Stimulated activated CD8-positive, alpha-beta memory T cell treated with anti-CD3 and anti-CD28 coated beads, Interleukin-15, amount 100 ng/mL, for 24 hours (primary cell): ENCODE data around the gene TRMT2B.
A peak's percentile ranks its signal among the peaks of the same experiment; 100 is the strongest.
"Not testable (repeated sequence)": the region's sequence is repeated elsewhere in the genome, so short reads cannot be mapped to it uniquely, and the experiment has no call there.

Experiments used
- DNase-seq: peaks from one replicate; pipeline ENCODE4 v3.0.0-alpha.2; 2020; ENCODE audit warnings: low read depth

The TRMT2B gene, protein sequence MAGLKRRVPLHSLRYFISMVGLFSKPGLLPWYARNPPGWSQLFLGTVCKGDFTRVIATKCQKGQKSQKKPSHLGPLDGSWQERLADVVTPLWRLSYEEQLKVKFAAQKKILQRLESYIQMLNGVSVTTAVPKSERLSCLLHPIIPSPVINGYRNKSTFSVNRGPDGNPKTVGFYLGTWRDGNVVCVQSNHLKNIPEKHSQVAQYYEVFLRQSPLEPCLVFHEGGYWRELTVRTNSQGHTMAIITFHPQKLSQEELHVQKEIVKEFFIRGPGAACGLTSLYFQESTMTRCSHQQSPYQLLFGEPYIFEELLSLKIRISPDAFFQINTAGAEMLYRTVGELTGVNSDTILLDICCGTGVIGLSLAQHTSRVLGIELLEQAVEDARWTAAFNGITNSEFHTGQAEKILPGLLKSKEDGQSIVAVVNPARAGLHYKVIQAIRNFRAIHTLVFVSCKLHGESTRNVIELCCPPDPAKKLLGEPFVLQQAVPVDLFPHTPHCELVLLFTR

DNA sequence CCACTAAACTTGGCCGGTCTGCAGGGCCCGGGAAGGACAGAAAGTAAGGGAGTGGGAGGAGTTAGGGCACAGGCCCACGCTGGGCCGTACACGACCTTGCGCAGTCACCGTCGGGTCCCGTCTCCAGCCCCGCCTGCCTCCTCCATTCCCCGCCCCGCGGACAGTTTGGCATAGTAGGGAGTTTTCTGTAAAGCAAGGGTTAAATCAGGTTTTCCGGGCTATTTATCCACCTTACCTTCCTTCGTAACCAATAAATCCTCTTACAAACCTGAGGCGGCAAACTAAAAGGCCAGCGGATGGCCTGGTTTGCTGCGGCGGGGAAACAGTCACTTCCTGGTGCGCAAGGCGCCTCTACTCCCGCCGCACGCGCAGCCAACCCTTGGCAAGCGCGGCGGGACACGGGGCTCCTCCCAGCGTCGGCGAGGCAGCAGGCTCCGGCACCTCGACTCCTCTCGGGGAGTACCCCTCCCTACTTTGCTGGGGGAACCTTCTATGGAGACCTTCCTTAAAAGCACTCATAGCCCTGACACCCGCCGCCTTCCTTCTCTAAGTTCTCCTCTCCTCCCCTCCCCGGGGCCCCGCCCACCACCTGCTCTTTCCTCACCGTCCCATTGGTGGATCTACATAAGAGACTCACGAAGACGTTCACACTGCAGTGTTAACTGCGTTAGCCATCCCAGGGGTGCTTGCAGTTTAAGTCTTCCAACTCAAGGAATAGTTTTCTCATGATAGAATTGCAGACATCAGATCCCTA is at the start of gene TRMT2B:
Gene TRMT2B (minus strand): TSS at position 563 of the 754 bp plus-strand sequence. CDS start 9,822 bp downstream, outside the sequence.
- peak; percentile 45 for DNase-seq

DNA sequence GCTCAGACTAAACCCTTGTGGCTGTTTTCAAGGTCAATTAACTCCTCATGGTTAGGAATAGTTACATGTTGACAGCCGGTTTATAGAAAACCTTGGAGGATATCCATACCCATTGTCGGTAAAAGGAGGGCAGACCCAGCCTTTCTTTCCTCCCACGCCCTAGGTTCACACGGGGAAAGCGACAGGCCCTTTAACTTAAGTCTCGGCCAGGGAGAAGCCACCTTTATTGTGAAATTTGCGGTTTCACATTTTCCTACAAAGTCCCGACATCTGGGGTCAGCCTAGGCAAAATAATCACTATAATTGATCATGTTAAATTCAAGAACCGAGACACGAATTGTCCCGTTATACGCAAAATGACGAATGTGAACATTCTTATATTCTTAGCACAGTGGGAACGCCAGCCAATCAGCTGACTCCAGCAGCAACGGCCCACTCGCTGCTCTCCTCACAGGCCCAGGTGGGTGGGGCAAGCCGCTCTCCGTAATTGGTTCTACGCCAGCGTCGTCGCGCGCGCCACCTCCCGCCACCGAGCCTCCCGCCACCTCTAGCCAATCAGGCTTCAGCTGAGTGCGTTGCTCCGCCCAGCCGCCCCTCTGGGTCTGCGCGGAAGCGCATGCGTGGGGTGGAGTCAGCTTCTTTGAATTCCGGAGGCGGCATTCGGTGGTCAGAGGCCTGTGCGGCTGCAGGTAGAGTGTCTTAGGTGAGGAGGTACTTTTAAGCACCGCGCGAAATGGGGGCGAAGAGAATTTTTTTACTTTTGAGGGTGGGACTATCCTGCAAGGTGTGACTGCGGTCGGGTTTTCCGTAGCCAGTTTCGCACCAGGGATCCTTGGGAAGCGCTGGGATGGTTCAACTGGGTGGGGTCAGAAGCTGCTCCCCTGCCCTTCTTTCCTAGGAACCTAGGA is 45.9 kb upstream of the TRMT2B start, which contains the start of gene CENPI:
Gene CENPI (plus strand): TSS at position 659 of the 908 bp plus-strand sequence. CDS start 2,867 bp downstream, outside the sequence.
- peak; percentile 62 for DNase-seq

DNA sequence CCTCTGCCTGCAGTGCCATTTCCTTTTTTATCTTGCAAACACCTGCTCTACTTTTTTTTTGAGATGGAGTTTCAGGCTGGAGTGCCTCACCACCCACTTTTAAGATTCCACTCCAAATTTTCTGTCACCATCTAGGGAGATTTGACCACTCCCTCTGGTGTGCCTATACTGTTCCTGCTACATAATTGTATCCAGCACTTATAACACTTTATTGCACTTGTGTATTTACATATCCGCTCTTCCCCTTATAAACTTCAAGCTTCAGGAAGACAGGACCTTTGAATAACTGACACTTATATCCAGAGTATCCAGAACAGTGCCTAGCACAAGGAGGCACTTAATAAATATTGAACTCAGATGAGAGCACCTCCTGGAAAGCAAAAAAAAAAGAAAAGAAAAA is 39.9 kb upstream of the TRMT2B start:
- no peak for DNase-seq

DNA sequence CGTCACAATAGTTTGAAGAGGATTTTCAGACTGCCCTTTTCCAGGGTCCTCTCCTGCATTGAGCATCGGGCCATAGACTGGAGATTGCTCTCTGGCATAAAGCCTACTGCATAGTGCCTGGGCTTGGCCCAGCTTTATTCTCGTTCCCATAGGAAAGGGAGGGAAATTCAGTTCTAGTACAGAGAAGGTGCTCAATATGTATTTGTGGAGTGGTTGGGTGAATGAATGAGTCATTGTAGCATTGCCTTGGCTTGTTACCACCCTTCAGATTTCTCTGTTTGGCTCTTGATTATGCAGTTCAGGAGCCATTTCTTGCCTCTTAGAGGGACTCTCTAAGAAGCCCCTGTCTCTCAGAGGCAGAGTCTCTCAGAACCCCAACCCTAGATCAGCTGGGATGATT is 29.3 kb upstream of the TRMT2B start:
- DNase-seq, result no peak

DNA sequence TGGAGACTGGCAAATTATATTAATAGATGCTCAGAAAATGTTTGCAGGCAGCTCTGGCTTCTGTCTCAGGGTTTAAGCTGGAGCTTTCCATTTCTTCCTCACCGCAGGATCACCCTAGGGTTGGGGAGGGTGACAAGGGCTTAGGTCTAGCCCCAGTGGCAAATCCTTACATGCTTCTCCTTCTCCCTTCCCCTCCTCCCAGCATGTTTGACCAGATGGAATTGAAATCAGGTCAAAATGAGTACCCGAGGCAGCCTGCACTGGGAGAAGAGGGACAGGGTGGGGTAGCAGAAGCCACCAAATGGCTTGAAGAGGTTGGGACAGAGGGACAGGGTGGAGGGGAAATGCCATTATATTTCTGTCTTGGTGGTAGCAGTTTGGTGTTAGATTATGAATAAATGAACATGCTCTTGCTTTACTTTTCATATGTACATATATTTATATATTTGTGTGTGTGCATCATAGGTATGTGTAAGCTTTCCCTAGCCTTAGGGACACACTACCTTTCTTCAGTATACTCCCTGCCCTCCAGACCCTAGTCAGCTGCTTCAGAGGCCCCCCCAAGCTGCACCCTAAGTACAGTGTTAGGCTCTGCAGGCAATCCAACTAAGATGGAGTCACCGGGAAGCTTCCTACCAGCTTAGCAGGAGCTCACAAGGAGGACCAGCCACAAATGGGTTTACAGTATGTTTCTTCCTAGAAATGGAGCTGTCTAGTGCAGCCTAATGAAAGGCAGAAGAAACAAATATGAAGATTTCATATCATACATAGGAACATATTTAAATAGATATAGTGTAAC is 28.6 kb upstream of the TRMT2B start:
- no peak for DNase-seq

DNA sequence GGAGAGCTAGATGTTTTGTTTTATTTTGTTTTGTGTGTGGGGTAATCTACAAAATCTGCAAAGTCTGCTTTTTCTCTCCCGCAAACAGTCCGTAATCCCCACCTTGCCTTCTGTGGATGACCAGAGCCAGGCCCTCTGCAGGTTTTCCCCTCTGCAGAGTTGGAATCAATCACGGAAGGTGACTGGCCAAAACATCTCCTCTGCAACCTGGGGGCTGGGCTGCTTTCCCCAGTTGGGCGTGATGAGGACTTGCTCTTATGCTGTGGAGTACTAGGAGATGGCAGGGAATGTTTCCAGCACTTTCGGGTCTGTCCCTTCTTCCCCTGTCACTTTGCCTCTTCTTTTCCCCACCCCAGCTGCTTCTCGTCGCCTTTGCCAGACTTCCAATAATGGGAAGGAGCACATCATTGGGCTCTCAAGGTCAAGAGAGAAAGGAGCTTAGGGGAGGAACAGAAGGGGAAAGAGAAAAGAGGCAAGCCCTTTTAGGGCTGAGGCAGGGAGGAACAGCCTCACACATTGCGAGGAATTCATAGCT is 27.9 kb upstream of the TRMT2B start:
- no peak for DNase-seq

DNA sequence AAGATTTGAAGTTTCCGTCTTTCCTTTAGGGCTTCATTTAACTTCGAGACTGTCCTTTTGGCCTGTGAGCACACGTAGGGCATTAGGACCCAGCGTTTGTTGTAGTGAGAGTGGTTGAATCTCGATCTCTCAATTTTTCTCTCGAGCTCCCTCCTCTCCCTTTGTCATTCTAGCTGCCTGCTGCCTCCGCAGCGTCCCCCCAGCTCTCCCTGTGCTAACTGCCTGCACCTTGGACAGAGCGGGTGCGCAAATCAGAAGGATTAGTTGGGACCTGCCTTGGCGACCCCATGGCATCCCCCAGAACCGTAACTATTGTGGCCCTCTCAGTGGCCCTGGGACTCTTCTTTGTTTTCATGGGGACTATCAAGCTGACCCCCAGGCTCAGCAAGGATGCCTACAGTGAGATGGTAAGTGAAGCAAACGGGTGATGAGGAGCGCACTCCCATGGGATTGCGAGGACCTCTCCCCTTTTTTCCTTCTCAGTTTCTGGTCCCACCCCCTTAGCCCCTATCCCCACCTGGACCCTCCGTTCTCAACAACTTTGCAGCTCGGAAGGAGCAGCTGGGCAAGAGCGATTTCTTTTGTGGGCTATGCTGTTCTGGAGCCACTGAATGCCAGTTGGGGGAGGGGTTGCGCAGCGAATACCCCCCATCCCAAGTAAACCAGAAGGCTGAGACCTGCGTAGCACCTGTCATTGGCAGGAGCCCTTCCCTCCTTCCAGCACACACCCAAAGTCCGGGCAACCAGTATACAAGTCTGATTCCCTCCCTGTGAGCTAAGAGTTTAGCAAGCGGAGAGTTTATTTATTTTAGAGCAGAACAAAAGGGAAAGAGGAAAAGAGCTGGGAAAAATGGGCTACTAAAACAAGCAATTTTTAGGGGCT is 27.0 kb upstream of the TRMT2B start, which contains the start of gene TMEM35A:
Gene TMEM35A (plus strand): TSS at position 164 of the 883 bp plus-strand sequence. CDS start 124 bp downstream, at position 288.
- DNase-seq, result no peak

DNA sequence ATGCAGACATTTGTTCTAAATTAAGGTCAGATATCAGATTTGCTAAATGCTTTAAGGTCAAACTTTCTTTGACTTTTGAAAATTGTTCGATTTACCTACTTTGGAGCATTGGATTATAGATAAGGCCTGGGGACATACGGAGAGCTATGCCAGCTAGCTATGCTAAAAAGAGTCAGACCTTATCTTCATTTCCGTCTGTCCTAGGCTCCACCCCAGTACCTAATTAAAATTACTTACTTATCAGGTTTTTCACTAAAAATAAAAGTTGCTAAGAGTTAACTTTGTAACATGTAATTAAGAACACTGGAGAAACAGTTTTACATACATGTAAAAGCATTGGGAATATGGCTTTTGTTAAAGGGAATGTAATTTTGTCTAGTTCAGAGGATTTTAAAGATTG is 19.7 kb upstream of the TRMT2B start:
- DNase-seq, result no peak

DNA sequence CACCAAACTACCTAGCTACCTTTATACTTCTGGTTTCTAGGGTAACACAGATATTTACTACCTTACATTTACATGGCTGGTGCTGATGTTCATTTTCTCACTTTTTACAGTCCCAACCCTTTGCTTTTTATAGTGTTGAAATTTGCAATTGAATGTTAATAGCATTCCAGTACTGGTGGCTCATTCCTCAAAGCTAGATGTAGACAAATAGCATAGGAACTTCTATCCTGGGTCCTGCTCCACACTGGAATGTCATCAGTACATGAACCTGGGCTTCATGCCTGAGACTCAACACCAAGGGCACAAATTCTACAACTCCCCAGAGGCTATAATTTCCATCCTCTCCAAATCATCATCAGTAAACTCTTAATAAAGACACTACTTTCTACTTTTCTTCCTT is 10.3 kb upstream of the TRMT2B start:
- DNase-seq, result no peak

DNA sequence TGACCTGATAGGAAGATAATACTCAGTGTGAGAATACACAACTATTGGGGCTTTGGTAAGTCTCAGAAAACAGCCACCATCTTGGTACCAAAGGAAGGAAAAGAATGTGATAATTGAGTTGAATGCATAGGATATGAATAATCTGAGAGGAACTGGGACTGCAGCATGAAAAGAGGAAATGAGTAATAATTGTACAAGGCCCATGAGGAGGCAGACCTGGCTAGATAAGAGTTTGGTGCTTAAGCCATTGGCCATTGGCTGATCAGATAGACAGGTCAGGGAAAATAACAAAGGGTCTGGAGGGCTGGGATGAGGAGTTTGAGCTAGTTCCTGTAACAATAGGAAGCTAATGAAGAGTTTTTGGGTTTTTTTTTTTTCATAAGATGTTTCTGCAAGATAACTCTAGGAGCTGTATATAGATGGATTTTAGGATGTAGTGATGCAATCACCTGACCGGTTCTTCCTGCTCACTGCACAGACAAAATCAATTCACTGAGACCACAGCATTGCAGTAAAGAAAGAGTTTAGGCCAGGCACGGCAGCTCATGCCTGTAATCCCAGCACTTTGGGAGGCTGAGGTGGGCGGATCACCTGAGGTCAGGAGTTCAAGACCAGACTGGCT is 5.3 kb upstream of the TRMT2B start:
- DNase-seq, result no peak

DNA sequence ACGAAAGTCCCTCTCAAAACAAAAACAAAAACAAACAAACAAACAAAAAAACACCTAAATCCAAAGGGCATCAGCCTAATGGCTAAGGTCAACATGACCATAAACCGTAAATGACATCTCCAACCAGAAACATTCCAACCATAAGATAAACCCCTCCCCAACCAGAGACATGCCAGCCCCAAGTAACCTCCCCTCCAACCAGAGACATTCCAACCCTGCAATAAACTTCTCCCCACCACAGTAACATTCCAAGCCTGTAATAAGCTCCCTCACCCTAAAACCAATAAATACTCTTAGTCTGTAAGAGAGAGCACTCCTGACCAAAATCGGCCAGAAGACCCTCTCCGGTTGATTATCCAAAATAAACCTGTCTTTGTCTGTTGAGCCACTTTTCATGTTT is 4.6 kb upstream of the TRMT2B start:
- not testable (repeated sequence) for DNase-seq

DNA sequence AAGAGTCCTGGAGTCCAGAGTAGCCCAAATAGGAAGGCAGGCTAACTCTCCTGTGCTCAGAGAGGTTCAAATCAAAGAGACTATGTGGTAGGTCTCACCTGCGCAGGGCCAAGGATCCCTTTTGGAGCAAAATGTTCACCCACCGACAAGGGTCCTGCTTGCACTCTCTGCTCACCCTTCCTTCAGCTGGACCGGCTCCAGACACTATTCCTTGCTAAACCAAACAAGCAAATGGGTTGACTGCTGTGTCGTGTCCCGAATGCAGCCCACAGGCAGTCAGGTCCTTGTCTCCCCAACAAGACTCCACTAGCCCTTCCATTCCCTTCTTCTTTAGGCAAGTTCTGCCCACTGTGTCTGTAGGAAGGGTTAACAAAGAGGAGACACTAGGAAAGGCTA is 760 bp downstream of the TRMT2B start:
- DNase-seq, result no peak

DNA sequence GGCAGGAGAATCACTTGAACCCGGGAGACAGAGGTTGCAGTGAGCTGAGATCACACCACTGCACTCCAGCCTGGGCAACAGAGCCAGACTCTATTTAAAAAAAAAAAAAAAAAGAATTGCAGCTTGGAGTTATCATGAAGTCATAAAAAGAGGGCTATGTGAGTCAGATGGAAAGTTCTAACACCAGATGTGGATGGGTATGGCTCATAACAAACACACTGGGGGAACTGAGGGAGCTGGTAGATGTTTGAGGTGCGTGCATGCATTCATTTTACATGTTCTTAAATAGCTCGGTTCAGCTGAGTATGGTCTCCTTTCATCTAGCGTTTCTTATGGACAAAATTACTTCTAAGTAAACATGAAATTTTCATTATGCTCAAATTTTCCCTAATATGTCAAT is 11.7 kb downstream of the TRMT2B start:
- DNase-seq, result no peak

DNA sequence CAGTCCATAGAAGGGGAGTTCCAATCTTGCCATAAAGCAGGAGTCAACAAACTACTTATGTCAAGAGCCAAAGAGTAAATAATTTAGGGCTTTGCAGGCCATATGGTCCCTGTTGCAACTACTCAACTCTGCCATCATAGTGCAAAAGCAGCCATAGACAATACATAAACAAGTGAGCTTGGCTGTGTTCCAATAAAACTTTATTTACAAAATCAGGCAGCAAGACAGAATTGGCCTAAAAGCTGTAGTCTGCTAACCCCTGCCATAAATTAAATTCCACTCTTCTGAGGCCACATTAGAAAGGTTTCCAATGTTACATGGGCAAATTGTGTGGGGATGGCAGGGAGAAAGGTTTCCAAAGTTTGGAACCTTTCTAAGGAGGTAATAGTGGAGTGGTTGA is 14.7 kb downstream of the TRMT2B start:
- no peak for DNase-seq

DNA sequence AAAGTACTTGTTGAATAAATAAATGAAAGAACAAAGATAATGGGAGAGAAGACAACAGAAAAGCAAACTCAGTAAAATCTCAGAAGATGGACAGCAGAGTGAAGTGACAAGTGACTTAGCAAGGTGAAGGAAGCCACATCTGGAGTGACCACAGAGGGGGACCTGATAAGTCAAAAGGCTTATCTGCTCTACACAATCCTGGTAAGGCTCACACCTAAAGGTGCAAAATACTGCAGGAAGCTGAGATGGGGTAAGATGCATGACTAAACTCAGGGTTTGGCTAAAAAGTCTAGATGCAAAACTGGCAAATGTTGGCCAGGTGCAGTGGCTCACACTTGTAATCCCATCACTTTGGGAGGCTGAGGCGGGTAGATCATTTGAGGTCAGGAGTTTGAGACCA is 22.2 kb downstream of the TRMT2B start:
- DNase-seq, result no peak

DNA sequence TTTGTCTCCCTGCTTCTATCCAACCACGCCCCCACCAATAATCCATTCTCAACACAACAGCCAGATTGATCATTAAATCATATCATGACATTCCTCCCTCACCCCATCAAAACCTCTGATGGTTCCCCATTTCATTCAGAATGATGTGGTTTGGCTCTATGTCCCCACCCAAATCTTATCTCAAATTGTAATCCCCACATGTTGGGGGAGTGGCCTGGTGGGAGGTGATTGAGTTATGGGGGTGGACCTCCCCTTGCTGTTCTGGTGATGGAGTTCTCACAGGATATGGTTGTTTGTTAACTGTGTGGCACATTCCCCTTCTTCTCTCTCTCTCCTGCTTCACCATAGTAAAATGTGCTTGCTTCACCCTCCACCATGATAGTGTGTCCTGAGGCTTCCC is 23.3 kb downstream of the TRMT2B start:
- DNase-seq, result no peak

DNA sequence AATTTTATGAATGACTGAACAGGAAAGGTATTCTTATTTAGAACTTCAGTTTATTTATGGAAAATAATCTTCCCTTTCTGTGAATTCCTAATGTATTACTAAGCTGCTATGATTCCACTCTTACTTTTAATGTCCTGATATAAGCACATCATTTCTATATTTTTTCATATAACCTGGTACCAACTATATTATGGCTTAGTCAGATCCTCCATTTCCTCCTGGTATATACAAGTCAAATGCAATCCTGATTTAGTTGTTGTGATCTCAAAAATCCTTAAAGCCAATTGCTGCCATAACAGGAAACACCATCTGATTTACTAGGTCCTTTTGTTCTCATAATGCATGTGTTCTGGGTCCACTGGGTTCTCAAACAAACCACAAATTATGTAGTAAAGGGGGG is 26.8 kb downstream of the TRMT2B start:
- DNase-seq, result no peak

DNA sequence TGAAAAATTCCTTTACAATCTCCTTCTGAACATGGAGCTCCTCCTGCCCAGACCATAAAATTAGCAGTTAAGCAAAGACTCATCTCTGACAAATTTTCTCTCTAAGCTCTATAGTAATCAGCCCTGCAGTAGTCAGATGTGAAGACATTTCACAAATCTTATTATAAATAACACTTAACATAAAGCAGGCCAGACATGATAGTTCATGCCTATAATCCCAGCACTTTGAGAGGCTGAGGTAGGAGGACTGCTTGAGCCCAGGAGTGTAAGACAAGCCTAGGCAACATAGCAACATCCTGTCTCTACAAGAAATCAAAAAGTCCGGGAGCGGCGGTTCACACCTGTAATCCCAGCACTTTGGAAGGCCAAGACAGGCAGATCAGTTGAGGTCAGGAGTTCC is 29.9 kb downstream of the TRMT2B start:
- DNase-seq, result no peak

DNA sequence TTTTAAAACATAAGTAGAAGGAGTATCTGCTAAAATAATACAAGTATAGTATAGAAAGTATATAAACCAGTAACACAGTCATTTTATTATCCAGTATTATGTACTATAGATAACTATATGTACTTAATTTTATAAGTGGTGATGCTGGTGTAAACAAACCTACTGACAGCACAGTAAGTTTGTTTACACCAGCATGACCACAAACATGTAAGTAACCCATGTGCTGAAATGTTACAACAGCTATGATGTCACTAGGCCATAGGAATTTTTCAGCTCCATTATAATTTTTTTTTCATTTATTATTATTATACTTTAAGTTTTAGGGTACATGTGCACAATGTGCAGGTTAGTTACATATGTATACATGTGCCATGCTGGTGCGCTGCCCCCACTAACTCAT is 39.9 kb downstream of the TRMT2B start:
- not testable (repeated sequence) for DNase-seq
